Duodenal mucosa (tissue), 2 donors: ENCODE measurements around the gene MEF2A.

Experiments
- H3K27ac ChIP-seq: one replicate; pipeline ENCODE4 v1.7.0; 2013; ENCODE audit warnings: low read depth, low read length
- H3K27me3 ChIP-seq, 2 donors: one replicate each; pipeline ENCODE4 v1.7.0; 2013; ENCODE audit warnings: low read length in 2 of 2, control low read depth in 1 of 2; ENCODE audit not compliant: insufficient read depth in 2 of 2, control insufficient read depth in 1 of 2
- H3K36me3 ChIP-seq, 2 donors: one replicate each; pipeline ENCODE4 v1.7.0; 2013; ENCODE audit warnings: low read length in 2 of 2, control low read depth in 1 of 2; ENCODE audit not compliant: insufficient read depth in 2 of 2, control insufficient read depth in 1 of 2
- H3K4me1 ChIP-seq, 2 donors: one replicate each; pipeline ENCODE4 v1.7.0; 2013; ENCODE audit warnings: low read length in 2 of 2, control low read depth in 1 of 2; ENCODE audit not compliant: insufficient read depth in 2 of 2, control insufficient read depth in 1 of 2
- H3K4me3 ChIP-seq, 2 donors: one replicate each; pipeline ENCODE4 v1.7.0; 2013; ENCODE audit warnings: low read length in 2 of 2, low read depth in 1 of 2
- H3K9ac ChIP-seq, 2 donors: one replicate each; pipeline ENCODE4 v1.7.0; 2013; ENCODE audit warnings: low read length in 2 of 2, low read depth in 1 of 2
- H3K9me3 ChIP-seq, 2 donors: one replicate each; pipeline ENCODE4 v1.7.0; 2013; ENCODE audit warnings: low read length in 2 of 2, control low read depth in 1 of 2; ENCODE audit not compliant: control insufficient read depth in 1 of 2

The MEF2A gene

GRCh38 chr15:99682455-99682854 is 116.7 kb downstream of the MEF2A start:
- H3K36me3 ChIP-seq: peaks cover 7 to 13% of the 10 kb centered on the region in 2 donors
- no peak overlapping the region for H3K27ac ChIP-seq
- no peak overlapping the region for H3K9ac ChIP-seq
- H3K27me3 ChIP-seq: no peaks in the 10 kb centered on the region
- no peak overlapping the region for H3K4me3 ChIP-seq
- H3K9me3 ChIP-seq: no peaks in the 10 kb centered on the region
- H3K4me1 ChIP-seq: no peaks in the 10 kb centered on the region

GRCh38 chr15:99683000-99683670 is 117.4 kb downstream of the MEF2A start:
- no peak overlapping the region for H3K9ac ChIP-seq
- no peaks in the 10 kb centered on the region for H3K9me3 ChIP-seq

GRCh38 chr15:99686290-99686689 is 120.5 kb downstream of the MEF2A start:
- no peaks in the 10 kb centered on the region for H3K27me3 ChIP-seq
- no peaks in the 10 kb centered on the region for H3K9me3 ChIP-seq
- no peak overlapping the region for H3K27ac ChIP-seq
- H3K36me3 ChIP-seq: peaks cover 0 to 12% of the 10 kb centered on the region in 2 donors
- H3K4me3 ChIP-seq: no peak overlapping the region
- H3K9ac ChIP-seq: no peak overlapping the region
- no peaks in the 10 kb centered on the region for H3K4me1 ChIP-seq

More at GRCh38 chr15:99683000-99683670, 117.4 kb downstream of the MEF2A start:
- Histone ChIP-seq H3K4me3 (no peak overlapping the region), H3K4me1 (no peaks in the 10 kb centered on the region), H3K27me3 (no peaks in the 10 kb centered on the region), H3K36me3 (peaks cover 7 to 13% of the 10 kb centered on the region in 2 donors), H3K27ac (no peak overlapping the region)

GRCh38 chr15:99692825-99693224 is 127.0 kb downstream of the MEF2A start:
- no peak overlapping the region for H3K9ac ChIP-seq
- H3K9me3 ChIP-seq: no peaks in the 10 kb centered on the region
- no peak overlapping the region for H3K27ac ChIP-seq
- H3K4me3 ChIP-seq: no peak overlapping the region
- H3K27me3 ChIP-seq: no peaks in the 10 kb centered on the region
- H3K36me3 ChIP-seq: peaks cover 14 to 30% of the 10 kb centered on the region in 2 donors
- H3K4me1 ChIP-seq: no peaks in the 10 kb centered on the region

GRCh38 chr15:99696096-99696495 is 130.3 kb downstream of the MEF2A start:
- H3K4me3 ChIP-seq: no peak overlapping the region
- H3K36me3 ChIP-seq: peaks cover 14 to 19% of the 10 kb centered on the region in 2 donors
- no peaks in the 10 kb centered on the region for H3K4me1 ChIP-seq
- H3K9ac ChIP-seq: no peak overlapping the region
- H3K27ac ChIP-seq: no peak overlapping the region
- H3K9me3 ChIP-seq: no peaks in the 10 kb centered on the region
- H3K27me3 ChIP-seq: no peaks in the 10 kb centered on the region

- Histone ChIP-seq H3K27ac (peak overlapping the region; percentile 39), H3K9me3 (no peaks in the 10 kb centered on the region), H3K9ac (peak overlapping the region in 1 of 2 donors; percentile 21), H3K36me3 (no peaks in the 10 kb centered on the region), H3K4me1 (peaks cover 5 to 14% of the 10 kb centered on the region in 2 donors), H3K4me3 (no peak overlapping the region), H3K27me3 (no peaks in the 10 kb centered on the region)
These were observed 137.3 kb downstream of the MEF2A start for GRCh38 chr15:99702895-99703602.

GRCh38 chr15:99703603-99704443 is 138.0 kb downstream of the MEF2A start:
- Histone ChIP-seq H3K9me3 (no peaks in the 10 kb centered on the region), H3K36me3 (no peaks in the 10 kb centered on the region), H3K4me3 (no peak overlapping the region), H3K9ac (peak overlapping the region in 1 of 2 donors; percentile 21), H3K27me3 (no peaks in the 10 kb centered on the region), H3K27ac (peak overlapping the region; percentile 39), H3K4me1 (peaks cover 11 to 20% of the 10 kb centered on the region in 2 donors)

GRCh38 chr15:99704444-99704838 is 138.7 kb downstream of the MEF2A start:
- H3K27ac ChIP-seq: no peak overlapping the region
- H3K27me3 ChIP-seq: no peaks in the 10 kb centered on the region
- no peak overlapping the region for H3K4me3 ChIP-seq
- no peak overlapping the region for H3K9ac ChIP-seq
- H3K36me3 ChIP-seq: no peaks in the 10 kb centered on the region
- H3K9me3 ChIP-seq: no peaks in the 10 kb centered on the region
- H3K4me1 ChIP-seq: peaks cover 11 to 25% of the 10 kb centered on the region in 2 donors

GRCh38 chr15:99706557-99707303 is 140.9 kb downstream of the MEF2A start:
- no peak overlapping the region for H3K27ac ChIP-seq

More at GRCh38 chr15:99706557-99707303, 140.9 kb downstream of the MEF2A start:
- Histone ChIP-seq H3K4me1 (peaks cover 15 to 25% of the 10 kb centered on the region in 2 donors), H3K9ac (no peak overlapping the region), H3K36me3 (peaks cover 5 to 18% of the 10 kb centered on the region in 2 donors), H3K4me3 (peak overlapping the region in 1 of 2 donors; percentile 18), H3K9me3 (no peaks in the 10 kb centered on the region), H3K27me3 (no peaks in the 10 kb centered on the region)
